ENCODE data around the gene CALR3. TPM values are rescaled to one million over a fixed set of nuclear protein-coding genes. Genes with fewer than 3 reads are reported as not detected.

Gene CALR3
- polyA plus RNA-seq, 5 donors, result 0.14 TPM; not detected in 4

DNA sequence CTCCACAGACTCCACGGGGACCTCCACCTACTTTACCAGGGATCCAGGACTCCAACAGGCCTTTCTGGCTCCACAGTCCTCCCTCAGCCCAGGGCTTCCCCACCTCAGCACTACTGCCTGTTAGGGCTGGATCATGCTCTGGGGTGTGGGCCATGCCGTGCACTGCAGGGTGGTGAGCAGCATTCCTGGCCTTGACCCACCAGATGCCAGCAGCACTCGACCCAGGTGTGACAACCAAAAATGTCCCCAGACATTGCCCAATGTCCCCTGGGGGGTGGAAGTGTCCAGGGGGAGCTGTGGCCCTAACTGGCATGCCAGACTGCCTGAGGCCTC lies 66.2 kb downstream of the CALR3 start:
- DNase-seq, result no peak

DNA sequence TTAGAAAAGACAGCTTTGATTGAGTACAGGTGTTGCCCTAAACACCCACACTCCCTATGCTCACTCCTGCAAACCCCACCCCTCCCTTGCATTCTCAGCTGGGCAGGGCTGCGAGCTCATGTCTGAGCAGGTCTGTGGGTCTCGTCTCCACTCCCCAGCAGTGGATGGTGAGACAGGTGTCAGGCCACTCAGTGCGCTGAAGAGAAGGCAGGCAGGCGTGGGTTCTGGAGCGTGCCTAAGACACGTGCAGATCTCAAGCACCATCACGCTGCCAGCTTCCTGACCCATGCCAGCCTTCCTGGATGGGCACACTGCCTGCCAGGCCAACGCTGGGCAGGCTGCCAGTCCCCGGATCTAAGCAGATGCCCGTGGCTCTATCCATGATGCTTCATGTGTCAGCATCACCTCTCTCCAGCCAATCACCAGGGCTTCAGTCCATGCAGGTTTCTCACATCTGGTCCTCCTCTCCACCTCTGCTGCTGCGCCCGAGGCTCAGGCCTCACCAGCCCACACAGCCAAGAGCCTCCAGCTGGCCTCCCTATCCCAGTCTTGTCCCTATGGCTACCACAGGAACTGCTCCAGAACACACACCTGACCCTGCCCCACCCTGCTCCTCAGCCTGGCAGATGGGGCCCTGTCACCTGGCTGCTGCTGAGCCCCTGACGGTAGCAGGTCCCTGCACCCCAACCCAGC lies 66.8 kb downstream of the CALR3 start:
- no peak for DNase-seq

Other genes with a start within 250 kb of the CALR3 start
- gene KLF2, start 171.3 kb downstream of the CALR3 start, polyA plus RNA-seq (ENCODE audit: insufficient read depth in 1 of 5, insufficient read length in 5 of 5, low replicate concordance in 1 of 5), result 10 to 100 TPM; 15.3 to 47.8 (median 31.4) TPM
- gene EPS15L1, start 24.2 kb downstream of the CALR3 start, polyA plus RNA-seq (ENCODE audit: insufficient read depth in 1 of 5, insufficient read length in 5 of 5, low replicate concordance in 1 of 5), result 10 to 100 TPM; 26.8 to 35.5 (median 33.4) TPM
- gene C19orf44, start 227 bp upstream of the CALR3 start, polyA plus RNA-seq (ENCODE audit: insufficient read depth in 1 of 5, insufficient read length in 5 of 5, low replicate concordance in 1 of 5), result 10 to 100 TPM; 13.1 to 19.2 (median 15.5) TPM
- gene CHERP, start 46.3 kb upstream of the CALR3 start, polyA plus RNA-seq (ENCODE audit: insufficient read depth in 1 of 5, insufficient read length in 5 of 5, low replicate concordance in 1 of 5), result 10 to 100 TPM; 29.2 to 52.3 (median 39.9) TPM
- gene SLC35E1, start 76.2 kb upstream of the CALR3 start, polyA plus RNA-seq (ENCODE audit: insufficient read depth in 1 of 5, insufficient read length in 5 of 5, low replicate concordance in 1 of 5), result 10 to 100 TPM; 37.8 to 52.5 (median 43.5) TPM
- 10 to 100 TPM in 1 of 5 donors, 1 to 10 TPM in 4; 6.6 to 10.2 (median 8.0) TPM for gene MED26, start 132.0 kb upstream of the CALR3 start, polyA plus RNA-seq (ENCODE audit: insufficient read depth in 1 of 5, insufficient read length in 5 of 5, low replicate concordance in 1 of 5)
- 100 to 1,000 TPM in 3 of 5 donors, 10 to 100 TPM in 2; 90.5 to 106 (median 100) TPM for gene SMIM7, start 164.0 kb upstream of the CALR3 start, polyA plus RNA-seq (ENCODE audit: insufficient read depth in 1 of 5, insufficient read length in 5 of 5, low replicate concordance in 1 of 5)
- gene TMEM38A, start 165.0 kb upstream of the CALR3 start, polyA plus RNA-seq (ENCODE audit: insufficient read depth in 1 of 5, insufficient read length in 5 of 5, low replicate concordance in 1 of 5), result 1 to 10 TPM; 3.2 to 8.9 (median 3.8) TPM
- under 1 TPM; 0.07 to 0.69 (median 0.47) TPM for gene NWD1, start 223.7 kb upstream of the CALR3 start, polyA plus RNA-seq (ENCODE audit: insufficient read depth in 1 of 5, insufficient read length in 5 of 5, low replicate concordance in 1 of 5)

Data from right lung (tissue), 5 donors.